GM23338 (cell line): Measurements from ENCODE around the gene F7. TPM values are rescaled to one million over a fixed set of nuclear protein-coding genes. Genes with fewer than 3 reads are reported as not detected.

Experiments used
- ATAC-seq: fragments of 200-7000 bp; cut with Tn5 transposase; 3 replicates; pipeline ENCODE4 v1.9.1; 2020
- DNase-seq: peaks from one replicate; pipeline ENCODE4 v3.0.0-alpha.2; 2015; ENCODE audit warnings: low spot score
- H2AFZ ChIP-seq: fragments of 200-600 bp; sonication (generic); 2 replicates; pipeline ENCODE4 v1.8.0; 2016; ENCODE audit warnings: antibody characterized with exemption, mild to moderate bottlenecking, moderate library complexity
- H3F3A ChIP-seq: fragments of 200-600 bp; sonication (generic); replicated peaks from 2 replicates; pipeline ENCODE4 v1.8.0; 2017; ENCODE audit warnings: antibody characterized with exemption, mixed run types, low read depth
- H3K27ac ChIP-seq: fragments of 200-600 bp; sonication (generic); 2 replicates; pipeline ENCODE4 v1.6.1; 2016; ENCODE audit warnings: low read depth
- H3K27me3 ChIP-seq: fragments of 200-600 bp; sonication (generic); 2 replicates; pipeline ENCODE4 v1.8.0; 2016; ENCODE audit warnings: mild to moderate bottlenecking, mixed run types, moderate library complexity; ENCODE audit not compliant: insufficient read depth
- H3K36me3 ChIP-seq: fragments of 200-600 bp; sonication (generic); 2 replicates; pipeline ENCODE4 v1.8.0; 2016; ENCODE audit warnings: mild to moderate bottlenecking; ENCODE audit not compliant: insufficient read depth
- H3K4me1 ChIP-seq: fragments of 200-600 bp; sonication (generic); 2 replicates; pipeline ENCODE4 v1.8.0; 2016; ENCODE audit warnings: mild to moderate bottlenecking, moderate library complexity; ENCODE audit not compliant: insufficient read depth
- H3K4me2 ChIP-seq: fragments of 200-600 bp; sonication (generic); 2 replicates; pipeline ENCODE4 v1.7.1; 2017; ENCODE audit warnings: mixed run types
- H3K4me3 ChIP-seq: fragments of 200-600 bp; sonication (generic); 2 replicates; pipeline ENCODE4 v1.6.1; 2016; ENCODE audit warnings: mixed run types
- H3K79me2 ChIP-seq: fragments of 200-600 bp; sonication (generic); replicated peaks from 2 replicates; pipeline ENCODE4 v1.8.0; 2017; ENCODE audit warnings: mild to moderate bottlenecking; ENCODE audit not compliant: insufficient read depth
- H3K9me2 ChIP-seq: fragments of 200-600 bp; sonication (generic); 2 replicates; pipeline ENCODE4 v1.8.0; 2017; ENCODE audit not compliant: insufficient read depth
- H4K20me1 ChIP-seq: fragments of 200-600 bp; sonication (generic); replicated peaks from 2 replicates; pipeline ENCODE4 v1.8.0; 2017; ENCODE audit warnings: mild to moderate bottlenecking; ENCODE audit not compliant: insufficient read depth
- H3K27ac Mint-ChIP-seq: 2 replicates; pipeline ENCODE4 v1.8.0; 2020; ENCODE audit warnings: inconsistent platforms, mild to moderate bottlenecking, moderate library complexity, mixed read lengths
- H3K27me3 Mint-ChIP-seq: 3 replicates; pipeline ENCODE4 v1.8.0; 2022; ENCODE audit warnings: low read depth, mild to moderate bottlenecking, moderate library complexity, mixed read lengths, inconsistent platforms; ENCODE audit not compliant: insufficient read depth, poor library complexity
- H3K36me3 Mint-ChIP-seq: 3 replicates; pipeline ENCODE4 v1.8.0; 2021; ENCODE audit warnings: low read depth, mild to moderate bottlenecking, inconsistent platforms, moderate library complexity, mixed read lengths
- H3K4me1 Mint-ChIP-seq: 3 replicates; pipeline ENCODE4 v1.8.0; 2020; ENCODE audit warnings: mild to moderate bottlenecking, inconsistent platforms, mixed read lengths
- H3K4me3 Mint-ChIP-seq: 3 replicates; pipeline ENCODE4 v1.8.0; 2021; ENCODE audit warnings: moderate library complexity, mild to moderate bottlenecking, inconsistent platforms, mixed read lengths
- H3K9me3 Mint-ChIP-seq: 3 replicates; pipeline ENCODE4 v1.8.0; 2020; ENCODE audit warnings: moderate library complexity, mild to moderate bottlenecking, inconsistent platforms, mixed read lengths
- CREB1 ChIP-seq: fragments of 250-450 bp; sonication (Bioruptor Pico); IDR thresholded peaks from 2 replicates; pipeline ENCODE4 v1.5.0; 2020; ENCODE audit warnings: low read depth, mild to moderate bottlenecking, moderate library complexity
- CTCF ChIP-seq, 2 experiments: fragments of 200-600 bp in 1 of 2; sonication (generic) in 1 of 2; conservative IDR thresholded peaks; 2 replicates each; pipeline versions ENCODE4 v1.5.1 to v1.6.1; 2016 to 2017; ENCODE audit warnings: antibody characterized with exemption in 2 of 2, low read depth in 2 of 2, mild to moderate bottlenecking in 2 of 2, moderate library complexity in 1 of 2
- ETS1 ChIP-seq: IDR thresholded peaks from 2 replicates; pipeline ENCODE4 v1.6.1; 2016; ENCODE audit warnings: antibody characterized with exemption
- EZH2 ChIP-seq: fragments of 200-600 bp; sonication (generic); IDR thresholded peaks from one replicate; pipeline ENCODE4 v1.8.0; 2017; ENCODE audit warnings: antibody characterized with exemption, mild to moderate bottlenecking, low read depth; ENCODE audit not compliant: unreplicated experiment
- EZH2phosphoT487 ChIP-seq: fragments of 200-600 bp; sonication (generic); IDR thresholded peaks from one replicate; pipeline ENCODE4 v1.8.1; 2018; ENCODE audit warnings: antibody characterized with exemption; ENCODE audit not compliant: unreplicated experiment
- JUNB ChIP-seq: IDR thresholded peaks from one replicate; pipeline ENCODE4 v1.6.1; 2016; ENCODE audit warnings: antibody characterized with exemption; ENCODE audit not compliant: unreplicated experiment
- NANOG ChIP-seq: IDR thresholded peaks from 2 replicates; pipeline ENCODE4 v1.6.1; 2016; ENCODE audit warnings: antibody characterized with exemption, borderline replicate concordance
- POLR2AphosphoS5 ChIP-seq: IDR thresholded peaks from 2 replicates; pipeline ENCODE4 v1.6.1; 2016; ENCODE audit warnings: antibody characterized with exemption, low read depth
- REST ChIP-seq: IDR thresholded peaks from one replicate; pipeline ENCODE4 v1.6.1; 2018; ENCODE audit warnings: antibody characterized with exemption; ENCODE audit not compliant: unreplicated experiment
- STAT1 ChIP-seq: IDR thresholded peaks from one replicate; pipeline ENCODE4 v1.6.1; 2016; ENCODE audit warnings: antibody characterized with exemption; ENCODE audit not compliant: unreplicated experiment
- ZNF114 ChIP-seq: fragments of 250-450 bp; sonication (Bioruptor Pico); IDR thresholded peaks from 2 replicates; pipeline ENCODE4 v1.5.0; 2020; ENCODE audit warnings: mild to moderate bottlenecking, moderate library complexity
- ZNF331 ChIP-seq: fragments of 250-450 bp; sonication (Bioruptor Pico); IDR thresholded peaks from 2 replicates; pipeline ENCODE4 v1.5.0; 2020; ENCODE audit warnings: low read depth, mild to moderate bottlenecking, moderate library complexity
- ZNF462 ChIP-seq: fragments of 250-450 bp; sonication (Bioruptor Pico); IDR thresholded peaks from 2 replicates; pipeline ENCODE4 v1.5.0; 2020; ENCODE audit warnings: mild to moderate bottlenecking, moderate library complexity
- polyA plus RNA-seq: library from polyadenylated mRNA; unstranded; fragments of >200 nt; fragmentation: Nextera tagmentation; extraction: Ambion mirVana; gene quantifications from 2 replicates; pipeline ENCODE4 v1.2.1, GENCODE V29; 2016
- total RNA-seq: library from RNA; depleted of rRNA; stranded (reverse); fragments of >200 nt; shearing (Covaris generic); gene quantifications from 2 replicates; pipeline ENCODE4 v1.2.3, GENCODE V29; 2014

The F7 gene
- total and polyA plus RNA-seq, 2 experiments from 2014 or later = 0.16 to 0.24 TPM

GRCh38 chr13:113057084-113057483, 48.5 kb upstream of the F7 start:
- no peak overlapping the region for H3K4me2 ChIP-seq
- no peak for TF ChIP-seq NANOG
- TF ChIP-seq POLR2AphosphoS5 = no peak
- TF ChIP-seq STAT1 = no peak
- TF ChIP-seq ZNF462 (CRISPR knock-in tag) = no peak
- no peak for TF ChIP-seq REST
- no peak for TF ChIP-seq EZH2phosphoT487
- TF ChIP-seq JUNB = no peak
- no peak for TF ChIP-seq ETS1
- TF ChIP-seq EZH2 = no peak
- no peak for TF ChIP-seq ZNF331
- TF ChIP-seq CREB1 (CRISPR knock-in tag) = no peak
- no peak for TF ChIP-seq ZNF114 (CRISPR knock-in tag)
- no peak for TF ChIP-seq CTCF (conservative IDR thresholded peaks at IDR 0.05; ENCODE audit: low read depth in 2 of 2)
- DNase-seq = no peak
- H3K36me3 ChIP-seq = no peaks in the 10 kb centered on the region
- H3K4me1 Mint-ChIP-seq = peaks cover 6% of the 10 kb centered on the region
- no peaks in the 10 kb centered on the region for H3K9me3 Mint-ChIP-seq
- no peak overlapping the region for H3K27ac ChIP-seq
- H3K4me1 ChIP-seq = no peaks in the 10 kb centered on the region
- H3K27me3 ChIP-seq = no peaks in the 10 kb centered on the region
- H3K4me3 ChIP-seq = no peak overlapping the region
- peaks cover 5% of the 10 kb centered on the region for H3K27me3 Mint-ChIP-seq
- no peak overlapping the region for H2AFZ ChIP-seq
- H3K79me2 ChIP-seq = no peaks in the 10 kb centered on the region
- no peak for ATAC-seq
- no peak overlapping the region for H3K4me3 Mint-ChIP-seq
- no peaks in the 10 kb centered on the region for H3K9me2 ChIP-seq
- no peak overlapping the region for H3K27ac Mint-ChIP-seq
- no peaks in the 10 kb centered on the region for H3K36me3 Mint-ChIP-seq
- no peaks in the 10 kb centered on the region for H3F3A ChIP-seq
- no peaks in the 10 kb centered on the region for H4K20me1 ChIP-seq
